GM12864 (cell line): ENCODE data around the gene RNF20.
"Not testable (repeated sequence)": the region's sequence is repeated elsewhere in the genome, so short reads cannot be mapped to it uniquely, and the experiment has no call there.

Experiments used
- DNase-seq: peaks from one replicate; pipeline ENCODE4 v3.0.0-alpha.2; 2011; ENCODE audit warnings: low read depth
- H3K4me3 ChIP-seq: 2 replicates; pipeline ENCODE4 v1.5.1; 2011; ENCODE audit warnings: mild to moderate bottlenecking, low read depth, low read length, control low read depth
- CTCF ChIP-seq: IDR thresholded peaks from 2 replicates; pipeline ENCODE4 v1.5.1; 2011; ENCODE audit warnings: low read depth, mild to moderate bottlenecking, moderate library complexity, low read length, control low read depth, inconsistent platforms; ENCODE audit errors: missing control alignments

Gene RNF20

GRCh38 chr9:101587332-101588043 is 53.8 kb downstream of the RNF20 start:
- no peak for TF ChIP-seq CTCF
- no peak for DNase-seq

GRCh38 chr9:101590074-101590473 is 56.4 kb downstream of the RNF20 start:
- H3K4me3 ChIP-seq, DNase-seq: not testable (repeated sequence)

More at GRCh38 chr9:101587332-101588043, 53.8 kb downstream of the RNF20 start:
- no peak overlapping the region for H3K4me3 ChIP-seq

- no peak for TF ChIP-seq CTCF
- DNase-seq, result no peak
- no peak overlapping the region for H3K4me3 ChIP-seq
Observed at GRCh38 chr9:101590901-101591300, 57.2 kb downstream of the RNF20 start.

DNA sequence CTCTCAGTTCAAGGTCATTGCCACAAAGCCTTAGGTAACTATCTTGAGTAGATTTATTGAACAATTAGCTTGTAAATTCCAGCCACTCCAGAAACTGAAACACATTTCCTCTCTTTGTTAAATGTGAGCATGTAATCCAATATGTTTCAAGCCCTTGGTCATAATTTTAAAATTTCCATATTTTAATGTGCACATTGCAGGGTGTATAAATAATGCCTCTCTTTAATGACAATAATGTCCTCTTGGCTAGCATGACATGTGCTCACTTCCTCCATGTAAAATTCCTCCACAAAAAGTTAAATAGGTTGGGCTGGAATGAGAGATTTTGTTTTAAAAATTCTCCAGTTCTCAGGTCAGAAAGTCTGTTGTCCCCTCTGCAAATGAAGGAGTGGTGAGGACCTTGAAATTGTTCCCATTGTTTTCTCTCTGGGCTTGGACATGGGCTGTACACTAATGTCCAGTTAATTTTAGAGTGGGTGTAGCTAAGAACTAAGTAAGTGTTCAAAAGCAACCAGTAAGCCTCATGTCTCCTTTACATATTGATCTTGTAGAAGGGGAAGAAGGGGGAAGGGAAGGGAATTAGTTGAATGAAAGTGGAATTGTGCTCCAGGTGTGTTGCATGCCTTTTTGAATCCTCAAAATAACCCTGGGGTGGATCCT is 58.3 kb downstream of the RNF20 start:
- TF ChIP-seq CTCF, result no peak
- no peak overlapping the region for H3K4me3 ChIP-seq
- no peak for DNase-seq

DNA sequence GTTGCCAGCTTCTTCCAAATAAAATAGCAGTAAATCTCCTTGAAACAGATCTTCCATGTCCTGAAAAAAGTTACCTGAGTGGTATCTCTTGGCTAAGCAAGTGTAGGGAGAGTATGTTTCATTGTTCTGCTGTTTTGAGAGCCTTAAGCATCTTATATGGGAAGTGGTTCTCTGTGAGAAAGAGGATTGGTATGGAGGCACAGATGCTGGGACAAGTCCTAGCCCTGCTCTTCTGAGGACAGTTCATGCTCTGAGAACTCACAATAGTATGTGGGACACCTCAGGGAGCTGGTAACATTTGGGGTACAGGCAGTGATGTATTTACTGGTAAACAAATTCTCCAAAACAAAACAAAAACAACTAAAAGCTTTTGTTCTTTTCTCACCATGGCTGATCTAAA is 59.1 kb downstream of the RNF20 start:
- no peak for TF ChIP-seq CTCF
- DNase-seq, result no peak

DNA sequence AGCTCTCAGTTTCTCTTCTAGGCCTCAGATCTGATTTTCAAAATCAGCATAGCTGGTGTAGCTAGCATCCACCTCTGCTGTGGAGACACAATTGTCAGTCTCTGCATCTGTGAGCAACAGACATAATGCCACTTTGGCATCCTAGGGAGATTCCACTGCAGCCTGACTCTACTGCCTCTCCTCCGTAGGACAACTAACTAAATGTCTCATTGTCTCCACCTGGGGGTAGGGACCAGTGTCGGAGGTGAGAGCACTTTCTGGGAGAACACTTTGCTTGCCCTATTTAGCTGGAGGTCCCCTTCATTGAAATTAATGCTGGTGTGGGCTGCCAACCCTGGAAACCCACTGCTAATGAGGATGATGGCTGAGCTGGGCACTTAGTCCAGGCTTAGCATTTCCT is 59.7 kb downstream of the RNF20 start:
- no peak for DNase-seq
- H3K4me3 ChIP-seq, result no peak overlapping the region
- no peak for TF ChIP-seq CTCF

More for the DNA sequence above, 59.1 kb downstream of the RNF20 start:
- H3K4me3 ChIP-seq, result no peak overlapping the region

DNA sequence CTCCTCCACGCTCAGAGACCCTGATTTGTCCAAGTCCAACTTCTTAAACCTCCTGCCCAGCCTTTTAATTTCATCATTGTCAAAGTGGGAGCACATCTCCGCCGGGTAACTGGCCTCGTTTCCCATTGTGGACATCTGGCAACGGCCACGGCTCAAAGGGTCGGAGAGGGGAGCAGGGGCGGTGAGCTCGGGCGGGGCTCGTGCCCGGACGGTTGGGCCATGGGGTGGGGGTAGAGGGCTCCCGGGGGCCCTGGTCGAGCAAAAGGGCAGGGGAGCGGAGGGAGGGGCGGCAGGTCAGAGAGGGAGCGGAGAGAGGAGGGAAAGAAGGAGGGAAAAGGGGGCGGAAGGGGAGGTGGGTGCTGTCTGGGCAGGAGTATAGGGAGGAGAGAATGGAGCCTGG is 61.1 kb downstream of the RNF20 start, which contains the start of gene PPP3R2:
PPP3R2 (minus strand) TSS at position 174 of the 400 bp plus-strand sequence; CDS start at position 126, 48 bp downstream.
- no peak for TF ChIP-seq CTCF
- no peak for DNase-seq
- H3K4me3 ChIP-seq, result no peak within 1 kb of the TSS
